AG10803 (cell line): ENCODE measurements around the gene TRPM1.
"Not testable (repeated sequence)": the region's sequence is repeated elsewhere in the genome, so short reads cannot be mapped to it uniquely, and the experiment has no call there.

Source experiments
- DNase-seq: peaks from one replicate; pipeline ENCODE4 v3.0.0; 2010; ENCODE audit warnings: low read depth
- H3K4me3 ChIP-seq: 2 replicates; pipeline ENCODE4 v1.5.1; 2011; ENCODE audit warnings: mild to moderate bottlenecking, low read length, control low read depth
- CTCF ChIP-seq: conservative IDR thresholded peaks from 2 replicates; pipeline ENCODE4 v1.5.1; 2011; ENCODE audit warnings: mild to moderate bottlenecking, low read length, control low read depth, inconsistent platforms

The TRPM1 gene

GRCh38 chr15:31089368-31090047, 12.0 kb downstream of the TRPM1 start:
- no peak for TF ChIP-seq CTCF
- DNase-seq = no peak
- H3K4me3 ChIP-seq = no peak overlapping the region

DNA sequence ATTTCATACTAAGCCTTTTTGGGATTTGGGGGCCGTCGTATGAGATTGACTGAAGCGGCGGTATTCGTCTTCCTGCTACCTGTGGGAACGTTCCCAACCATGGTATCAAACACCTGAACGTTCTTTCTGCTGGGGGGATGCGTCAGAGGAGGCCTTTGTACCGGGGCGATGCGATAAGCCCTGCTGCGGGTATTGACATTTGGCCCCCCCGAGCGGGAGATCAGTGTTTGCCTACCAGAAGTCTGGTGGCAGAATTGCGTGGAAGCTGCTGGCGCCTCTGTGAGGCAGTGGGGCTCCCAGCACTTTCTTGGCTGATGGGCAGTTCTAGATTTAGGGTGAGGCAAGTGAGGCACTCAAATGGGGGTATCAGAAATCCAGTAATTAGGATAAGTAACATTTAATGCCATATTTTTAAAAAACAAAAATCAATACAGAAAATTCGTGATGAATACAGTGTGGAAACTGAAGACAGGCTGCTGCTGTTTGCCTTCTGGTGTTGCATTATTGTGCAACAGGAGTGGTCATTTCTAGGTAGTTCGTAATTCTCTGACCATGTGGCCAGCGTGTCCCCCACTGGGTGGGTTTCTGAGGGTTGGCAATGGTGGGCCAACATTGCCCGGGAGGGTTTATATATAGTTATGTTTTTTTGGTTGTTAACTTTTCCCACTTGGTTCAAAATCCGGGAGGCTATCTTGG, 12.7 kb downstream of the TRPM1 start:
- no peak for TF ChIP-seq CTCF
- no peak for DNase-seq
- H3K4me3 ChIP-seq = no peak overlapping the region

DNA sequence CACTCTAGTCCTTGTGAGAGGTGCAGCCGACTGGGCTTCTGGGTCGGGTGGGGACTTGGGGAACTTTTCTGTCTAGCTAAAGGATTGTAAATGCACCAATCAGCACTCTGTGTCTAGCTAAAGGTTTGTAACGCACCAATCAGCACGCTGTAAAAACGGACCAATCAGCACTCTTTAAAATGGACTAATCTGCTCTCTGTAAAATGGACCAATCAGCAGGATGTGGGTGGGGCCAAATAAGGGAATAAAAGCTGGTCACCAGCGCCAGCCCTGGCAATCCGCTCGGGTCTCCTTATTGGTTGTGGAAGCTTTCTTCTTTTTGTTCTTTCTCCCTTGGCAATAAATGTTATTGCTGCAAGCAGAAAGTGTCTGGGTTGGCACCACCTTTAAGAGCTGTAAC, 13.5 kb downstream of the TRPM1 start:
- not testable (repeated sequence) for DNase-seq, H3K4me3 ChIP-seq

GRCh38 chr15:31086344-31086743, 15.2 kb downstream of the TRPM1 start:
- TF ChIP-seq CTCF = no peak
- no peak overlapping the region for H3K4me3 ChIP-seq
- no peak for DNase-seq

DNA sequence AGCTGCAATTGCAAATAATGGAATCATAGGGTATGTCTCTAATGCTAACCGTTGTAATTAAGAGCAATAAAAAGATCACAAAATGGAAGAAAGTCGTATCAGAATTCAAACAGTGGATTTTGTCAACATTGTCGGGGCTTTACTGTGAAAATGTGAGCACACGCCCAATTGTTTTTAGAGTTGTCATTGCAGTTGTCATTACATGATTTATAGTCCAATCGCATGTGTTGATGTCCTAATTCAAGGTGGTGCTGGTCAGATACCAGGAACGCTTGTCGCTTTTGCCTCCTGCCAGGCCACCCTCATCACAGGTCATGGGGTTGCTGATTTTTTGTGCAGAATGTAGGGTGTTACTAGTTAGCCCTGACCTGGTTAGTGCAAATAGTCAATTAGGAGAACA, 16.2 kb downstream of the TRPM1 start:
- no peak for DNase-seq
- no peak for TF ChIP-seq CTCF
- H3K4me3 ChIP-seq = no peak overlapping the region

GRCh38 chr15:31084176-31084575, 17.3 kb downstream of the TRPM1 start:
- no peak for DNase-seq
- H3K4me3 ChIP-seq = no peak overlapping the region
- no peak for TF ChIP-seq CTCF

DNA sequence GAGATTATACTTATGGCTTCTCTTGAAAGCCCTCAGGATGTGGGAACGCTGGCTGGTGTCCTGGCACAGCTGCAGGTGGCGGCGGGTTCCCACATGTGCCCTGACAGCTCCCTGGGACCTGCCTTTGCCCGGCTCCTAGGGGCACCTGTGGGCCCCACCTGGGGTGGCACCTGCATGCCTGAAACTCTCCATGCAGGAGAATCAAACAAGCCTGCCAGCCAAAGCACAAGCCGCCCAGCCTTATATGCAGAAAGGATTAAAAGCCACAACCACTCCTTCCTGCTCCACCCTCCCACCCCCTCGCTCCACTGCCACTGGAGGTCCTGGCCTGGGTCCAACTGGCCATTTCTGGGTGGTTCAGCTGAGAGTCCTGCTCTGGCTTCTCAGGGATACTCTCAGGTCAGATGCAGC, 18.1 kb downstream of the TRPM1 start:
- H3K4me3 ChIP-seq = no peak overlapping the region
- no peak for DNase-seq
- no peak for TF ChIP-seq CTCF
